ENCODE data around the gene CDX1. TPM values are rescaled to one million over a fixed set of nuclear protein-coding genes. Genes with fewer than 3 reads are reported as not detected.

Gene CDX1
- total RNA-seq, 1 donor from 2014 or later, result not detected

DNA sequence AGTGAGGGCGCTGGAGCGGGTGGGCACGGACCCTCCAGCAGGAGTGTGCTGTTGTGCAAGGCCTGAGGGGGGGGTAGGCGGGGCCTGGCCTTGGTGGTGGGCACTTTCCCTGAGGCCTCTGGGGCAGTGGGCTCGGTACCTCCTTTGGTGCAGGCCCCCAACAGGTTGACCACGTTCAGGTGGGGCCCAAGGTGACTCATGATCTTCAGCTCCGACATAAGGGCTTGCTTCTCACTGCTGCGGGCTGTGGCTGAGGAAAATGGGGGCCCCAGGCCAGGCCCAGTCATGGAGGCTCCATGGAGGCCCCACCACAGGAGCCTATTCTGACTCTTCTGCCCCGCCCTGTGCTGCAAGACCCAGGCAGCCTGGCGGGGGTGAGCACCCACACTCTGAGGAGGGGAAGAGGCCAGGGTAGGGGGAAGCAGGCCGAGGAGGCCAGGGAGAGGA, 42.4 kb upstream of the CDX1 start:
- H3K27me3 ChIP-seq (ENCODE audit: control insufficient read depth, insufficient read depth, low read length), result no peaks in the 10 kb centered on the region
- H3K36me3 ChIP-seq (ENCODE audit: control insufficient read depth, insufficient read depth, low read length), result no peaks in the 10 kb centered on the region
- TF ChIP-seq, protein P1, sequence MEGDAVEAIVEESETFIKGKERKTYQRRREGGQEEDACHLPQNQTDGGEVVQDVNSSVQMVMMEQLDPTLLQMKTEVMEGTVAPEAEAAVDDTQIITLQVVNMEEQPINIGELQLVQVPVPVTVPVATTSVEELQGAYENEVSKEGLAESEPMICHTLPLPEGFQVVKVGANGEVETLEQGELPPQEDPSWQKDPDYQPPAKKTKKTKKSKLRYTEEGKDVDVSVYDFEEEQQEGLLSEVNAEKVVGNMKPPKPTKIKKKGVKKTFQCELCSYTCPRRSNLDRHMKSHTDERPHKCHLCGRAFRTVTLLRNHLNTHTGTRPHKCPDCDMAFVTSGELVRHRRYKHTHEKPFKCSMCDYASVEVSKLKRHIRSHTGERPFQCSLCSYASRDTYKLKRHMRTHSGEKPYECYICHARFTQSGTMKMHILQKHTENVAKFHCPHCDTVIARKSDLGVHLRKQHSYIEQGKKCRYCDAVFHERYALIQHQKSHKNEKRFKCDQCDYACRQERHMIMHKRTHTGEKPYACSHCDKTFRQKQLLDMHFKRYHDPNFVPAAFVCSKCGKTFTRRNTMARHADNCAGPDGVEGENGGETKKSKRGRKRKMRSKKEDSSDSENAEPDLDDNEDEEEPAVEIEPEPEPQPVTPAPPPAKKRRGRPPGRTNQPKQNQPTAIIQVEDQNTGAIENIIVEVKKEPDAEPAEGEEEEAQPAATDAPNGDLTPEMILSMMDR (IDR thresholded peaks at IDR 0.05; ENCODE audit: insufficient read depth, low read length, severe bottlenecking), result no peak
- no peak overlapping the region for H3K4me3 ChIP-seq (ENCODE audit: low read depth, low read length)
- no peak for FAIRE-seq
- no peak for DNase-seq (ENCODE audit: low read depth)

DNA sequence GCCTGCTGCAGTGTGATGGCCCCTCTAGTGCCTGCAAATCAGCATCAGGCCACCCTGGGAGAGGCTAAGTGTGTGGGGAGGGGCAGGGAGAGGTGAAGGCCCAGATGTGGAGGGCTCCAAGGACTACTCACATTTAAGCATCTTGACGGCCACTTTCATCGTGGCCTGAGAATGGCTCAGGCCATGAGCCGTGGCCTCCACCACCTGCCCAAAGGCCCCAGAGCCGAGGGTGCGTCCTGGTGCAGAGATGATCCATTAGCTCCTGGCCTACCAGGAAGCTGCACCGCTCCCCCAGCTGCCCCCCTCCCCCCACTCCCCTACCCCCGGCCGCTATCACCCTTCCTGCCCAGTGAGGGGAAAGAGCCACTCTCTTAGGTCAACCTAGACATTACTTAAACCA, 42.0 kb upstream of the CDX1 start:
- DNase-seq (ENCODE audit: low read depth) (no peak), FAIRE-seq (no peak)
- H3K36me3 ChIP-seq (ENCODE audit: control insufficient read depth, insufficient read depth, low read length), result no peaks in the 10 kb centered on the region
- H3K27me3 ChIP-seq (ENCODE audit: control insufficient read depth, insufficient read depth, low read length), result no peaks in the 10 kb centered on the region
- H3K4me3 ChIP-seq (ENCODE audit: low read depth, low read length), result no peak overlapping the region
- TF ChIP-seq, protein P1 (IDR thresholded peaks at IDR 0.05; ENCODE audit: insufficient read depth, low read length, severe bottlenecking), result no peak

DNA sequence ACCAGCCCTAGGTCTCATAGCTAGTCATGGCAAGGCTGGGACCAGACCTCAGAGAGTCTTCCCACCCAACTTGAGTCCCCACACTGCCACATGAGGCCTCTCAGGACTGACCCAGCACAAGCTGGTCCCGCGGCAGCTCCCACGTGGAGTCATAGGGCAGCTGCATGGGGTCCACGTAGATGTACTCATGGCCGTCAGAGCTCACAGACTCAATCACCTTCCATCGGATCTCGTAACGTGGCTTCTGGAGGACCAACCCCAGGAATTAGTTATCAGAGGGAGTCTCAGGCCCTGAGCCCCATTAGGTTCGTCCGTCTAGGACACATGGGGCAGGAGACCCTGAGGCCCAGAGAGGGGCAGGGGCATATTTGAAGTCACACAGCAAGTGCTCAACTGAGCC, 41.2 kb upstream of the CDX1 start:
- TF ChIP-seq, protein P1 (IDR thresholded peaks at IDR 0.05; ENCODE audit: insufficient read depth, low read length, severe bottlenecking), result no peak
- H3K4me3 ChIP-seq (ENCODE audit: low read depth, low read length), result no peak overlapping the region
- FAIRE-seq (no peak), DNase-seq (ENCODE audit: low read depth) (no peak)
- no peaks in the 10 kb centered on the region for H3K27me3 ChIP-seq (ENCODE audit: control insufficient read depth, insufficient read depth, low read length)
- no peaks in the 10 kb centered on the region for H3K36me3 ChIP-seq (ENCODE audit: control insufficient read depth, insufficient read depth, low read length)

- TF ChIP-seq, protein P1 (IDR thresholded peaks at IDR 0.05; ENCODE audit: insufficient read depth, low read length, severe bottlenecking), result no peak
- FAIRE-seq (no peak), DNase-seq (ENCODE audit: low read depth) (no peak)
- no peaks in the 10 kb centered on the region for H3K27me3 ChIP-seq (ENCODE audit: control insufficient read depth, insufficient read depth, low read length)
- no peaks in the 10 kb centered on the region for H3K36me3 ChIP-seq (ENCODE audit: control insufficient read depth, insufficient read depth, low read length)
- no peak overlapping the region for H3K4me3 ChIP-seq (ENCODE audit: low read depth, low read length)
Observed at GRCh38 chr5:150126199-150126920, 40.2 kb upstream of the CDX1 start.

GRCh38 chr5:150126921-150127265, 39.7 kb upstream of the CDX1 start:
- Histone ChIP-seq H3K27me3 (ENCODE audit: control insufficient read depth, insufficient read depth, low read length) (no peaks in the 10 kb centered on the region), H3K4me3 (ENCODE audit: low read depth, low read length) (no peak overlapping the region), H3K36me3 (ENCODE audit: control insufficient read depth, insufficient read depth, low read length) (no peaks in the 10 kb centered on the region)
- TF ChIP-seq, protein P1 (IDR thresholded peaks at IDR 0.05; ENCODE audit: insufficient read depth, low read length, severe bottlenecking), result no peak
- no peak for DNase-seq (ENCODE audit: low read depth)
- no peak for FAIRE-seq

DNA sequence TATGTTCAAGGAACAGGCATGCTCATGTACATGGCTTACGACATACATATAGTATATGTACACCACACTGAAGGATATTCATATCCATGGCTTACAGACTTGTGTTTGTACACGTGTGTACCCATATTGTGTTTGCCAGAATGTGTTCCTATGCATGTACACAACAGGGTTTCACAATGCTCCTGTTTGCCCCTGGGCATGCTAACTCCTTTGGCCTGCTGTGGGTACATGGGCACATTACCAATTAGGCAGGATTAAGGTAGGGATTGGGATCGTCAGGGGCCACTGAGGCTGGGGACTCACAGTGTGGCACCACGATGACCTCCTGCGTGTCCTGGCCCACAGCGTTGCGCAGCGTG, 37.1 kb upstream of the CDX1 start:
- FAIRE-seq (no peak), DNase-seq (ENCODE audit: low read depth) (no peak)
- Histone ChIP-seq H3K4me3 (ENCODE audit: low read depth, low read length) (no peak overlapping the region), H3K36me3 (ENCODE audit: control insufficient read depth, insufficient read depth, low read length) (no peaks in the 10 kb centered on the region), H3K27me3 (ENCODE audit: control insufficient read depth, insufficient read depth, low read length) (no peaks in the 10 kb centered on the region)
- TF ChIP-seq, protein P1 (IDR thresholded peaks at IDR 0.05; ENCODE audit: insufficient read depth, low read length, severe bottlenecking), result no peak

Measured in bronchial epithelial cell (primary cell).